B cell (primary cell): ENCODE results near the gene PLP2. TPM values are rescaled to one million over a fixed set of nuclear protein-coding genes. Genes with fewer than 3 reads are reported as not detected.

Source experiments
- ATAC-seq: fragments of 200-7000 bp; cut with Tn5 transposase; one replicate; pipeline ENCODE4 v1.10.0; 2021; ENCODE audit warnings: low read depth, mild to moderate bottlenecking, moderate number of reproducible peaks, moderate library complexity
- CTCF ChIA-PET: fragments of 350-600 bp; sonication (Branson Sonifier 250); formaldehyde crosslinking; loops from one replicate; lab custom pipeline; 2021; ENCODE audit warnings: antibody characterized with exemption, inconsistent platforms; lab: Charles Lee
- POLR2A ChIA-PET: fragments of 350-600 bp; sonication (Branson Sonifier 250); formaldehyde crosslinking; loops from one replicate; lab custom pipeline; 2021; ENCODE audit warnings: antibody characterized with exemption; lab: Charles Lee
- DNase-seq: peaks from one replicate; pipeline ENCODE4 v3.0.0; 2013
- H2AFZ ChIP-seq: 2 replicates; pipeline ENCODE4 v1.6.1; 2012; ENCODE audit warnings: mild to moderate bottlenecking, low read depth, low read length; ENCODE audit not compliant: insufficient read depth, poor library complexity, severe bottlenecking
- H3K27ac ChIP-seq, 2 donors: 1 replicate in 1 of 2; 2 replicates in 1 of 2; pipeline ENCODE4 v1.5.1; 2012 to 2013; ENCODE audit warnings: low read length in 2 of 2, mild to moderate bottlenecking in 2 of 2, moderate library complexity in 1 of 2
- H3K27me3 ChIP-seq, 4 experiments: fragments of 200-600 bp in 1 of 4; sonication (generic) in 1 of 4; replicated peaks in 1 of 4; 1 replicate in 2 of 4; 2 replicates in 2 of 4; pipeline versions ENCODE4 v1.6.1 to v1.7.0; 2013 to 2016; ENCODE audit warnings: low read length in 3 of 4, mild to moderate bottlenecking in 2 of 4, mixed read lengths in 1 of 4, moderate library complexity in 1 of 4; ENCODE audit not compliant: insufficient read depth in 4 of 4, control insufficient read depth in 3 of 4; ENCODE audit errors: control extremely low read depth in 1 of 4
- H3K36me3 ChIP-seq, 2 experiments: replicated peaks in 1 of 2; 1 replicate in 1 of 2; 2 replicates in 1 of 2; pipeline versions ENCODE4 v1.6.1 to v1.7.1; 2013; ENCODE audit warnings: low read length in 1 of 2; ENCODE audit not compliant: insufficient read depth in 2 of 2, control insufficient read depth in 1 of 2; ENCODE audit errors: control extremely low read depth in 1 of 2, extremely low read depth in 1 of 2
- H3K4me1 ChIP-seq, 2 donors: fragments of 200-600 bp in 1 of 2; sonication (generic) in 1 of 2; 1 replicate in 1 of 2; 2 replicates in 1 of 2; pipeline versions ENCODE4 v1.5.1 to v1.6.1; 2013 to 2017; ENCODE audit warnings: low read length in 2 of 2; ENCODE audit not compliant: control insufficient read depth in 2 of 2, insufficient read depth in 2 of 2
- H3K4me2 ChIP-seq: replicated peaks from 2 replicates; pipeline ENCODE3; 2012; ENCODE audit warnings: mild to moderate bottlenecking, low read depth, low read length; ENCODE audit not compliant: poor library complexity, severe bottlenecking
- H3K4me3 ChIP-seq, 5 experiments: fragments of 200-600 bp in 1 of 5; sonication (generic) in 1 of 5; 1 replicate in 3 of 5; 2 replicates in 2 of 5; pipeline versions ENCODE4 v1.5.1 to v1.7.0; 2011 to 2016; ENCODE audit warnings: low read length in 4 of 5, mild to moderate bottlenecking in 4 of 5, low read depth in 2 of 5, control low read depth in 1 of 5, moderate library complexity in 1 of 5; ENCODE audit not compliant: insufficient read depth in 1 of 5; ENCODE audit errors: control extremely low read depth in 1 of 5, extremely low read depth in 1 of 5
- H3K79me2 ChIP-seq: fragments of 200-600 bp; sonication (generic); one replicate; pipeline ENCODE4 v1.6.0; 2016; ENCODE audit warnings: low read length; ENCODE audit not compliant: control insufficient read depth, insufficient read depth
- H3K9ac ChIP-seq: fragments of 200-600 bp; sonication (generic); 2 replicates; pipeline ENCODE4 v1.6.1; 2017; ENCODE audit warnings: mild to moderate bottlenecking, low read length, moderate library complexity
- H3K9me3 ChIP-seq, 3 donors: one replicate each; pipeline versions ENCODE4 v1.6.1 to v1.7.1; 2013; ENCODE audit warnings: low read length in 2 of 3; ENCODE audit not compliant: control insufficient read depth in 2 of 3, insufficient read depth in 1 of 3; ENCODE audit errors: control extremely low read depth in 1 of 3
- H4K20me1 ChIP-seq: 2 replicates; pipeline ENCODE4 v1.6.0; 2012; ENCODE audit warnings: mild to moderate bottlenecking, low read length; ENCODE audit not compliant: insufficient read depth, control insufficient read depth, poor library complexity, severe bottlenecking
- H3K27ac Mint-ChIP-seq: one replicate; pipeline ENCODE4 v1.8.0; 2021; ENCODE audit warnings: mixed read lengths
- H3K27me3 Mint-ChIP-seq: one replicate; pipeline ENCODE4 v1.8.0; 2021; ENCODE audit warnings: mixed read lengths
- H3K4me1 Mint-ChIP-seq: one replicate; pipeline ENCODE4 v1.8.0; 2021; ENCODE audit warnings: mixed read lengths
- H3K4me3 Mint-ChIP-seq: one replicate; pipeline ENCODE4 v1.8.0; 2021; ENCODE audit warnings: mixed read lengths
- H3K9me3 Mint-ChIP-seq: one replicate; pipeline ENCODE4 v1.8.0; 2022; ENCODE audit warnings: mixed read lengths; ENCODE audit not compliant: insufficient read depth
- CTCF ChIP-seq: fragments of 200-600 bp; IDR thresholded peaks from one replicate; pipeline ENCODE4 v1.8.0; 2022; ENCODE audit warnings: antibody characterized with exemption, mild to moderate bottlenecking
- EZH2 ChIP-seq: IDR thresholded peaks from 2 replicates; pipeline ENCODE4 v1.6.1; 2012; ENCODE audit warnings: borderline replicate concordance, low read depth, mild to moderate bottlenecking, moderate library complexity, low read length; ENCODE audit not compliant: insufficient read depth, poor library complexity, severe bottlenecking
- WGBS: methylation state at CpG from one replicate; pipeline ENCODE4 v1.1.5; 2013; ENCODE audit warnings: missing lambda C conversion rate; ENCODE audit not compliant: insufficient coverage; 5-methylcytosine and 5-hydroxymethylcytosine counted together
- intact Hi-C: fragments of 100-400 bp; cut with micrococcal nuclease; formaldehyde crosslinking; loops from one replicate; pipeline ENCODE4 v1.10.0; 2022
- polyA plus RNA-seq: library from polyadenylated mRNA; depleted of rRNA; stranded (reverse); fragments of >200 nt; gene quantifications from 2 replicates; pipeline ENCODE4 v1.2.3, GENCODE V29; 2012
- total RNA-seq, 2 donors: library from RNA; stranded (reverse); fragments of 120-200 nt in 1 of 2; gene quantifications; 1 replicate in 1 of 2; 2 replicates in 1 of 2; pipeline versions ENCODE4 v1.2.3 to v1.2.4, GENCODE V29; 2013 to 2022

The PLP2 gene
- total and polyA plus RNA-seq, 2 donors (not counting 1 experiment from before 2014, with no cell fraction given) = 194 to 214 TPM

- CTCF ChIA-PET = interaction anchor here (0.6 to 2.2 kb wide), 14 partner anchors 10 to 756 kb away, joined by 3 to 13 read pairs (median 4); partner anchors contain the start of genes CCDC22, CLCN5 and TFE3
- intact Hi-C loops = loop anchor here (1.0 to 5.0 kb wide), 5 partner anchors 25 to 229 kb away; partner anchors contain the start of genes GPKOW, PPP1R3F and TFE3
- H4K20me1 ChIP-seq = no peaks in the 10 kb centered on the region
- H3K9ac ChIP-seq = peak overlapping the region; percentile 65
- H3K4me3 ChIP-seq = peak overlapping the region; percentile 43 to 65 (median 50)
- no peaks in the 10 kb centered on the region for H3K9me3 ChIP-seq
- peak overlapping the region; percentile 71 to 75 for H3K27ac ChIP-seq
- peak overlapping the region; percentile 87 for H3K4me2 ChIP-seq
- DNase-seq = peak; percentile 86
- peak; percentile 61 for ATAC-seq
- H3K9me3 Mint-ChIP-seq = no peaks in the 10 kb centered on the region
- H3K27me3 ChIP-seq = no peaks in the 10 kb centered on the region
- no peaks in the 10 kb centered on the region for H3K27me3 Mint-ChIP-seq
- peaks cover 9 to 45% of the 10 kb centered on the region in 2 donors for H3K4me1 ChIP-seq
- TF ChIP-seq EZH2 = no peak
- TF ChIP-seq CTCF = no peak
- H3K79me2 ChIP-seq = no peaks in the 10 kb centered on the region
- H2AFZ ChIP-seq = peak overlapping the region; percentile 56
- peaks cover 31% of the 10 kb centered on the region for H3K4me1 Mint-ChIP-seq
- H3K4me3 Mint-ChIP-seq = peak overlapping the region; percentile 89
- no peaks in the 10 kb centered on the region for H3K36me3 ChIP-seq
- peak overlapping the region; percentile 92 for H3K27ac Mint-ChIP-seq
- 3% methylated on average over 40 of the region's 61 CpGs for WGBS
- POLR2A ChIA-PET = interaction anchor here (1.0 to 2.6 kb wide), 5 partner anchors 10 to 229 kb away, joined by 3 to 12 read pairs (median 3); partner anchors contain the start of genes GPKOW and OTUD5
Observed at GRCh38 chrX:49165901-49166881, 5.5 kb upstream of the PLP2 start.
